B cell (primary cell): Measurements from ENCODE around the gene MKRN1. TPM values are rescaled to one million over a fixed set of nuclear protein-coding genes. Genes with fewer than 3 reads are reported as not detected.

Experiments
- ATAC-seq: fragments of 200-7000 bp; cut with Tn5 transposase; one replicate; pipeline ENCODE4 v1.10.0; 2021; ENCODE audit warnings: low read depth, mild to moderate bottlenecking, moderate number of reproducible peaks, moderate library complexity
- CTCF ChIA-PET: fragments of 350-600 bp; sonication (Branson Sonifier 250); formaldehyde crosslinking; loops from one replicate; lab custom pipeline; 2021; ENCODE audit warnings: antibody characterized with exemption, inconsistent platforms; lab: Charles Lee
- POLR2A ChIA-PET: fragments of 350-600 bp; sonication (Branson Sonifier 250); formaldehyde crosslinking; loops from one replicate; lab custom pipeline; 2021; ENCODE audit warnings: antibody characterized with exemption; lab: Charles Lee
- DNase-seq: peaks from one replicate; pipeline ENCODE4 v3.0.0; 2013
- H2AFZ ChIP-seq: 2 replicates; pipeline ENCODE4 v1.6.1; 2012; ENCODE audit warnings: mild to moderate bottlenecking, low read depth, low read length; ENCODE audit not compliant: insufficient read depth, poor library complexity, severe bottlenecking
- H3K27ac ChIP-seq, 2 donors: 1 replicate in 1 of 2; 2 replicates in 1 of 2; pipeline ENCODE4 v1.5.1; 2012 to 2013; ENCODE audit warnings: low read length in 2 of 2, mild to moderate bottlenecking in 2 of 2, moderate library complexity in 1 of 2
- H3K27me3 ChIP-seq, 4 experiments: fragments of 200-600 bp in 1 of 4; sonication (generic) in 1 of 4; replicated peaks in 1 of 4; 1 replicate in 2 of 4; 2 replicates in 2 of 4; pipeline versions ENCODE4 v1.6.1 to v1.7.0; 2013 to 2016; ENCODE audit warnings: low read length in 3 of 4, mild to moderate bottlenecking in 2 of 4, mixed read lengths in 1 of 4, moderate library complexity in 1 of 4; ENCODE audit not compliant: insufficient read depth in 4 of 4, control insufficient read depth in 3 of 4; ENCODE audit errors: control extremely low read depth in 1 of 4
- H3K36me3 ChIP-seq, 2 experiments: replicated peaks in 1 of 2; 1 replicate in 1 of 2; 2 replicates in 1 of 2; pipeline versions ENCODE4 v1.6.1 to v1.7.1; 2013; ENCODE audit warnings: low read length in 1 of 2; ENCODE audit not compliant: insufficient read depth in 2 of 2, control insufficient read depth in 1 of 2; ENCODE audit errors: control extremely low read depth in 1 of 2, extremely low read depth in 1 of 2
- H3K4me1 ChIP-seq, 2 donors: fragments of 200-600 bp in 1 of 2; sonication (generic) in 1 of 2; 1 replicate in 1 of 2; 2 replicates in 1 of 2; pipeline versions ENCODE4 v1.5.1 to v1.6.1; 2013 to 2017; ENCODE audit warnings: low read length in 2 of 2; ENCODE audit not compliant: control insufficient read depth in 2 of 2, insufficient read depth in 2 of 2
- H3K4me2 ChIP-seq: replicated peaks from 2 replicates; pipeline ENCODE3; 2012; ENCODE audit warnings: mild to moderate bottlenecking, low read depth, low read length; ENCODE audit not compliant: poor library complexity, severe bottlenecking
- H3K4me3 ChIP-seq, 5 experiments: fragments of 200-600 bp in 1 of 5; sonication (generic) in 1 of 5; 1 replicate in 3 of 5; 2 replicates in 2 of 5; pipeline versions ENCODE4 v1.5.1 to v1.7.0; 2011 to 2016; ENCODE audit warnings: low read length in 4 of 5, mild to moderate bottlenecking in 4 of 5, low read depth in 2 of 5, control low read depth in 1 of 5, moderate library complexity in 1 of 5; ENCODE audit not compliant: insufficient read depth in 1 of 5; ENCODE audit errors: control extremely low read depth in 1 of 5, extremely low read depth in 1 of 5
- H3K79me2 ChIP-seq: fragments of 200-600 bp; sonication (generic); one replicate; pipeline ENCODE4 v1.6.0; 2016; ENCODE audit warnings: low read length; ENCODE audit not compliant: control insufficient read depth, insufficient read depth
- H3K9ac ChIP-seq: fragments of 200-600 bp; sonication (generic); 2 replicates; pipeline ENCODE4 v1.6.1; 2017; ENCODE audit warnings: mild to moderate bottlenecking, low read length, moderate library complexity
- H3K9me3 ChIP-seq, 3 donors: one replicate each; pipeline versions ENCODE4 v1.6.1 to v1.7.1; 2013; ENCODE audit warnings: low read length in 2 of 3; ENCODE audit not compliant: control insufficient read depth in 2 of 3, insufficient read depth in 1 of 3; ENCODE audit errors: control extremely low read depth in 1 of 3
- H4K20me1 ChIP-seq: 2 replicates; pipeline ENCODE4 v1.6.0; 2012; ENCODE audit warnings: mild to moderate bottlenecking, low read length; ENCODE audit not compliant: insufficient read depth, control insufficient read depth, poor library complexity, severe bottlenecking
- H3K27ac Mint-ChIP-seq: one replicate; pipeline ENCODE4 v1.8.0; 2021; ENCODE audit warnings: mixed read lengths
- H3K27me3 Mint-ChIP-seq: one replicate; pipeline ENCODE4 v1.8.0; 2021; ENCODE audit warnings: mixed read lengths
- H3K4me1 Mint-ChIP-seq: one replicate; pipeline ENCODE4 v1.8.0; 2021; ENCODE audit warnings: mixed read lengths
- H3K4me3 Mint-ChIP-seq: one replicate; pipeline ENCODE4 v1.8.0; 2021; ENCODE audit warnings: mixed read lengths
- H3K9me3 Mint-ChIP-seq: one replicate; pipeline ENCODE4 v1.8.0; 2022; ENCODE audit warnings: mixed read lengths; ENCODE audit not compliant: insufficient read depth
- EZH2 ChIP-seq: IDR thresholded peaks from 2 replicates; pipeline ENCODE4 v1.6.1; 2012; ENCODE audit warnings: borderline replicate concordance, low read depth, mild to moderate bottlenecking, moderate library complexity, low read length; ENCODE audit not compliant: insufficient read depth, poor library complexity, severe bottlenecking
- WGBS: methylation state at CpG from one replicate; pipeline ENCODE4 v1.1.5; 2013; ENCODE audit warnings: missing lambda C conversion rate; ENCODE audit not compliant: insufficient coverage; 5-methylcytosine and 5-hydroxymethylcytosine counted together
- intact Hi-C: fragments of 100-400 bp; cut with micrococcal nuclease; formaldehyde crosslinking; loops from one replicate; pipeline ENCODE4 v1.10.0; 2022
- polyA plus RNA-seq: library from polyadenylated mRNA; depleted of rRNA; stranded (reverse); fragments of >200 nt; gene quantifications from 2 replicates; pipeline ENCODE4 v1.2.3, GENCODE V29; 2012
- total RNA-seq, 2 donors: library from RNA; stranded (reverse); fragments of 120-200 nt in 1 of 2; gene quantifications; 1 replicate in 1 of 2; 2 replicates in 1 of 2; pipeline versions ENCODE4 v1.2.3 to v1.2.4, GENCODE V29; 2013 to 2022
- TF ChIP-seq, protein P1 (sequence below): fragments of 200-600 bp; IDR thresholded peaks from one replicate; pipeline ENCODE4 v1.8.0; 2022; ENCODE audit warnings: antibody characterized with exemption, mild to moderate bottlenecking

MKRN1 gene
- total and polyA plus RNA-seq, 2 donors (not counting 1 experiment from before 2014, with no cell fraction given): 41.9 to 147 TPM

DNA sequence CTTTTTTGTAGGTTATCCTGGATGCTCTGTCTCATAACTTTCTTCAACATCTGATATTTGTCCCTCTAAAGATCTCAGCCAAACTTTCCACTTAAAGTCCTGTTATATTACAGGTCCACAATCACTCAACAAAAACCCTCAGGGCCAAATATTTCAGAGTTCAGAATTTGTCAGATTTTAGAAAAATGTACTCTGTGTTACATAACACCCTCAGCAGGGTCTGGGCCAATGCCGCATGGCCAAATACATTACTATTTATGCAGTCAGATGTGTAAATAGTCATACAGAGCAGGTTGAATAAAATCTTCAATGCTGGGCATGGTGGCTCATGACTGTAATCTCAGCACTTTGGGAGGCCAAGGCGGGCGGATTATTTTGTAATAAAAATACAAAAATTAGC, 63.9 kb downstream of the MKRN1 start:
- Mint-ChIP-seq H3K27ac (no peak overlapping the region), H3K4me3 (no peak overlapping the region), H3K27me3 (peaks cover 6% of the 10 kb centered on the region), H3K4me1 (no peaks in the 10 kb centered on the region), H3K9me3 (no peaks in the 10 kb centered on the region)
- Histone ChIP-seq H4K20me1 (no peaks in the 10 kb centered on the region), H3K36me3 (peaks cover 0 to 1% of the 10 kb centered on the region in 2 experiments), H3K9me3 (no peaks in the 10 kb centered on the region), H3K27me3 (no peaks in the 10 kb centered on the region), H3K4me1 (no peaks in the 10 kb centered on the region), H3K9ac (no peak overlapping the region), H3K79me2 (no peaks in the 10 kb centered on the region), H2AFZ (no peak overlapping the region), H3K4me3 (no peak overlapping the region), H3K4me2 (no peak overlapping the region), H3K27ac (no peak overlapping the region)
- no peak for DNase-seq
- TF ChIP-seq EZH2: no peak
- TF ChIP-seq, protein P1, sequence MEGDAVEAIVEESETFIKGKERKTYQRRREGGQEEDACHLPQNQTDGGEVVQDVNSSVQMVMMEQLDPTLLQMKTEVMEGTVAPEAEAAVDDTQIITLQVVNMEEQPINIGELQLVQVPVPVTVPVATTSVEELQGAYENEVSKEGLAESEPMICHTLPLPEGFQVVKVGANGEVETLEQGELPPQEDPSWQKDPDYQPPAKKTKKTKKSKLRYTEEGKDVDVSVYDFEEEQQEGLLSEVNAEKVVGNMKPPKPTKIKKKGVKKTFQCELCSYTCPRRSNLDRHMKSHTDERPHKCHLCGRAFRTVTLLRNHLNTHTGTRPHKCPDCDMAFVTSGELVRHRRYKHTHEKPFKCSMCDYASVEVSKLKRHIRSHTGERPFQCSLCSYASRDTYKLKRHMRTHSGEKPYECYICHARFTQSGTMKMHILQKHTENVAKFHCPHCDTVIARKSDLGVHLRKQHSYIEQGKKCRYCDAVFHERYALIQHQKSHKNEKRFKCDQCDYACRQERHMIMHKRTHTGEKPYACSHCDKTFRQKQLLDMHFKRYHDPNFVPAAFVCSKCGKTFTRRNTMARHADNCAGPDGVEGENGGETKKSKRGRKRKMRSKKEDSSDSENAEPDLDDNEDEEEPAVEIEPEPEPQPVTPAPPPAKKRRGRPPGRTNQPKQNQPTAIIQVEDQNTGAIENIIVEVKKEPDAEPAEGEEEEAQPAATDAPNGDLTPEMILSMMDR: no peak
- ATAC-seq: no peak
- ChIA-PET POLR2A (no interaction called here), CTCF (interaction anchor here (1.2 kb wide), 1 partner anchor 39 kb away, joined by 4 read pairs; no protein-coding TSS in a partner anchor)
- intact Hi-C loops: no loop called here
- WGBS: 100% methylated on average over 1 of the region's 3 CpGs

DNA sequence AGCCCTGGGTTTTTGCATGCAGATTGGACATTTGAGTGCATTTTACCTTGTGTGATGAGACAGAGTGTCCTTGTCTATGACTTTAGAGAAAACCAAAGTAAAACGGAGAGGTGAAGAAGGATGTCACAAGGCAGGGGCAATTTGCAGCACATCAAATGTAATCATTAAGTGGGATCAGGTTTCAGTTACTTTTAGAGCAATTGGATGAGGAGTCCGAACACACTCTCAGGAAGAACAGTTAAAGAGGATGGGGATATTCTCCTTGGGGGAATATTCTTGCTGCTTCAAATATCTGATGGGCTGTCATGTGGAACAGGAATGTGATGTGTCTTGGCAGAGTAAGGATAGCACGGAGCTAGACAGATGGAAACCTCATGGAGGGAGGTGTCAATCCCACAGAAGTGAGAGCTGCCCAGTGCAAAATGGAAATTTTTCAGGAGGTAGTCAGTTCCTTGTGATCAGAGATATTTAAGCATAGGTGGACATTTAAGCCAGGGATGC, 74.7 kb downstream of the MKRN1 start:
- H2AFZ ChIP-seq: peak overlapping the region; percentile 89

More for the DNA sequence above, 74.7 kb downstream of the MKRN1 start:
- peak overlapping the region; percentile 78 for H3K4me2 ChIP-seq
- ChIA-PET POLR2A (no interaction called here), CTCF (no interaction called here)
- H3K27me3 ChIP-seq: no peaks in the 10 kb centered on the region
- no peak for ATAC-seq
- H3K4me3 Mint-ChIP-seq: peak overlapping the region; percentile 93
- no peaks in the 10 kb centered on the region for H3K79me2 ChIP-seq
- DNase-seq: no peak
- H3K4me3 ChIP-seq: peak overlapping the region in 1 of 5 experiments; percentile 63
- peak overlapping the region; percentile 70 for H3K9ac ChIP-seq
- H4K20me1 ChIP-seq: no peaks in the 10 kb centered on the region
- H3K27me3 Mint-ChIP-seq: peaks cover 3% of the 10 kb centered on the region
- WGBS: 94% methylated on average over 3 of the region's 3 CpGs
- no peaks in the 10 kb centered on the region for H3K9me3 Mint-ChIP-seq
- no peak overlapping the region for H3K27ac ChIP-seq
- TF ChIP-seq EZH2: no peak
- TF ChIP-seq, protein P1: no peak
- no peaks in the 10 kb centered on the region for H3K9me3 ChIP-seq
- no peak overlapping the region for H3K27ac Mint-ChIP-seq
- H3K4me1 ChIP-seq: peaks cover 5 to 15% of the 10 kb centered on the region in 2 donors
- intact Hi-C loops: no loop called here
- no peaks in the 10 kb centered on the region for H3K36me3 ChIP-seq
- H3K4me1 Mint-ChIP-seq: peaks cover 11% of the 10 kb centered on the region
